Glomerular visceral epithelial cell (primary cell): ENCODE data around the gene CRCP.
"Not testable (repeated sequence)": the region's sequence is repeated elsewhere in the genome, so short reads cannot be mapped to it uniquely, and the experiment has no call there.

Source experiments
- DNase-seq: peaks from one replicate; pipeline ENCODE4 v3.0.0-alpha.2; 2016; ENCODE audit errors: extremely low spot score

Gene CRCP

GRCh38 chr7:66114743-66115649, at the start of gene CRCP:
Gene CRCP, plus strand, starts transcription at chr7:66114847. Its CDS starts 116 bp downstream, at chr7:66114963.
- peak; percentile 76 for DNase-seq

- no peak for DNase-seq
Measured at GRCh38 chr7:66069732-66070131, 44.9 kb upstream of the CRCP start.

- DNase-seq = no peak
Measured at GRCh38 chr7:66070222-66070621, 44.4 kb upstream of the CRCP start.

- DNase-seq = peak; percentile 34
Measured at GRCh38 chr7:66072208-66072607, 42.4 kb upstream of the CRCP start.

- DNase-seq = peak; percentile 90
Measured at GRCh38 chr7:66075590-66076461, 38.8 kb upstream of the CRCP start, which contains the start of gene ASL. Gene ASL, plus strand, starts transcription at chr7:66075819. Its CDS starts 263 bp downstream, at chr7:66076082.

GRCh38 chr7:66076462-66077329, 38.0 kb upstream of the CRCP start:
- no peak for DNase-seq

- no peak for DNase-seq
Measured at GRCh38 chr7:66078067-66078466, 36.6 kb upstream of the CRCP start.

- no peak for DNase-seq
Measured at GRCh38 chr7:66082083-66082482, 32.6 kb upstream of the CRCP start.

- DNase-seq = no peak
Measured at GRCh38 chr7:66082886-66083415, 31.7 kb upstream of the CRCP start.

GRCh38 chr7:66083677-66084076, 31.0 kb upstream of the CRCP start:
- no peak for DNase-seq

- no peak for DNase-seq
Measured at GRCh38 chr7:66088861-66089838, 25.5 kb upstream of the CRCP start.

- no peak for DNase-seq
Measured at GRCh38 chr7:66092654-66093053, 22.0 kb upstream of the CRCP start.

GRCh38 chr7:66095010-66095409, 19.6 kb upstream of the CRCP start:
- DNase-seq = no peak

GRCh38 chr7:66099232-66099550, 15.5 kb upstream of the CRCP start:
- no peak for DNase-seq

- peak; percentile 91 for DNase-seq
Measured at GRCh38 chr7:66099551-66100407, 14.9 kb upstream of the CRCP start.

GRCh38 chr7:66100408-66101050, 14.1 kb upstream of the CRCP start:
- no peak for DNase-seq

GRCh38 chr7:66102168-66102567, 12.5 kb upstream of the CRCP start:
- not testable (repeated sequence) for DNase-seq

GRCh38 chr7:66103994-66104393, 10.7 kb upstream of the CRCP start:
- not testable (repeated sequence) for DNase-seq
